ENCODE results near the gene PSRC1. TPM values are rescaled to one million over a fixed set of nuclear protein-coding genes. Genes with fewer than 3 reads are reported as not detected.

PSRC1 gene
- total and polyA plus RNA-seq, 12 donors, result 0.52 to 13.2 (median 2.5) TPM

GRCh38 chr1:109277434-109278204, 5.3 kb downstream of the PSRC1 start:
- H3K4me1 ChIP-seq (replicated peaks in 1 of 2), result peaks cover 0 to 14% of the 10 kb centered on the region in 2 donors
- DNase-seq, result peak; percentile 78 to 94 (median 84)
- intact Hi-C loops (cut with DNase I), result loop anchor here (2.0 to 10.0 kb wide), 2 partner anchors 121 to 257 kb away; partner anchors contain the start of gene GPR61 (in 2 of the 2)
- no peaks in the 10 kb centered on the region for H3K9me3 ChIP-seq (replicated peaks in 1 of 3)
- H3K36me3 ChIP-seq (replicated peaks in 1 of 2), result no peaks in the 10 kb centered on the region
- H3K4me3 ChIP-seq, result no peak overlapping the region
- 64 to 69% (median 66%) methylated on average over 7 of the region's 7 CpGs for WGBS, 4 donors
- no peaks in the 10 kb centered on the region for H3K27me3 ChIP-seq
- no peak for TF ChIP-seq POLR2A (IDR thresholded peaks at IDR 0.05)
- TF ChIP-seq CTCF (IDR thresholded peaks at IDR 0.05), result peak; percentile 87 to 96 (median 92)
- H3K27ac ChIP-seq, result no peak overlapping the region

- Histone ChIP-seq H3K4me3 (no peak overlapping the region), H3K36me3 (replicated peaks in 1 of 2) (no peaks in the 10 kb centered on the region), H3K27me3 (no peaks in the 10 kb centered on the region), H3K4me1 (replicated peaks in 1 of 2) (peaks cover 0 to 4% of the 10 kb centered on the region in 2 donors), H3K9me3 (replicated peaks in 1 of 3) (no peaks in the 10 kb centered on the region), H3K27ac (peak overlapping the region in 2 of 5 donors; percentile 29 to 44)
- peak in 1 of 7 donors; percentile 14 for DNase-seq
- TF ChIP-seq POLR2A (IDR thresholded peaks at IDR 0.05) (no peak), CTCF (IDR thresholded peaks at IDR 0.05) (no peak)
- intact Hi-C loops (cut with DNase I), result loop anchor here (2.0 to 10.0 kb wide), 2 partner anchors 123 to 259 kb away; partner anchors contain the start of gene GPR61 (in 2 of the 2)
- WGBS, 4 donors, result 61 to 76% (median 75%) methylated on average over 9 of the region's 9 CpGs
These were observed 7.1 kb downstream of the PSRC1 start for GRCh38 chr1:109275706-109276345.

GRCh38 chr1:109274533-109275476, 8.1 kb downstream of the PSRC1 start:
- H3K4me3 ChIP-seq, result no peak overlapping the region
- H3K4me1 ChIP-seq (replicated peaks in 1 of 2), result peaks cover 0 to 4% of the 10 kb centered on the region in 2 donors
- no peak for TF ChIP-seq POLR2A (IDR thresholded peaks at IDR 0.05)
- TF ChIP-seq CTCF (IDR thresholded peaks at IDR 0.05), result no peak
- intact Hi-C loops (cut with DNase I), result loop anchor here (5.0 to 10.0 kb wide), 2 partner anchors 122 to 260 kb away; partner anchors contain the start of genes GPR61 (in 2 of the 2) and SORT1 (in 1 of the 2)
- 63 to 74% (median 69%) methylated on average over 10 to 24 of the region's 24 CpGs for WGBS, 4 donors
- peak overlapping the region in 1 of 5 donors; percentile 44 for H3K27ac ChIP-seq
- H3K36me3 ChIP-seq (replicated peaks in 1 of 2), result no peaks in the 10 kb centered on the region
- peak in 3 of 7 donors; percentile 31 to 72 (median 32) for DNase-seq
- H3K9me3 ChIP-seq (replicated peaks in 1 of 3), result no peaks in the 10 kb centered on the region
- H3K27me3 ChIP-seq, result no peaks in the 10 kb centered on the region
